Measurements from ENCODE around the gene THNSL1. TPM values are rescaled to one million over a fixed set of nuclear protein-coding genes. Genes with fewer than 3 reads are reported as not detected.

THNSL1 gene
- total and polyA plus RNA-seq, 2 of the 8 experiments (the other 6 are each of a cell fraction or from before 2014, with no cell fraction given), result 1.4 to 3.1 TPM

DNA sequence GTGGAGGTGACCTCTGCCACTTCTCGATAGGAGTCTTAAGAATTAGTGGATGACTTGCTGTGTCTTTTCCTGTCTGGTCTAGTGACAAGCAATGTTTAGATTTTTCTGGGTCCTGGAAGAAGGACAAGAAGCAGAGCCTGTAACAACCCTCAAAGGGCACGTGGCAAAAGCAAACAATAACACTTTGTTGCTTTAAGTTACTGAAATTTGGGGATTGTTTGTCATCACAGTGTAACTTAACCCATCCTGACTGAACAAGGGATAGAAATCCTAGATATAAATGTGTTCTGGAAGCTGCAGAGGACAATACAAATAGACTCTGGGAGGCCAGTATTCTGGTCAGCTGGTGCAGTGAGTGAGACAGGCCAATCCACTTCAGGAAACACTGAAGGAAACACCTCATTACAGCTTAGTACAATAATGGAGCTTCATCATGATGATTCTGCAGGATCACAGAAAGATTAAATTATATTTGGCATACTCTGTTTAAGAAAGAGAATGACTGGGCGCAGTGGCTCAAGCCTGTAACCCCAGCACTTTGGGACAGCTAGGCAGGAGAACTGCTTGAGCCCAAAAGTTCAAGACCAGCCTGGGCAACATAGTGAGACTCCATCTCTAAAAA lies 23.8 kb upstream of the THNSL1 start:
- Histone ChIP-seq H2BK15ac (ENCODE audit: low read length) (no peak overlapping the region), H3K9ac (replicated peaks in 1 of 4; ENCODE audit: extremely low read depth in 1 of 4, low read depth in 3 of 4, low read length in 3 of 4) (no peak overlapping the region), H3K79me2 (ENCODE audit: control insufficient read depth in 1 of 2, insufficient read depth in 2 of 2, low read length in 2 of 2) (no peaks in the 10 kb centered on the region), H3K36me3 (ENCODE audit: control insufficient read depth in 2 of 4, insufficient read depth in 4 of 4, low read length in 3 of 4) (no peaks in the 10 kb centered on the region), H2AK5ac (ENCODE audit: low read depth, low read length) (no peak overlapping the region), H3K27me3 (replicated peaks in 1 of 4; ENCODE audit: control insufficient read depth in 3 of 4, extremely low read depth in 1 of 4, insufficient read depth in 3 of 4, low read length in 3 of 4) (no peaks in the 10 kb centered on the region), H2BK20ac (ENCODE audit: low read length) (no peak overlapping the region), H3K56ac (replicated peaks; ENCODE audit: insufficient read length, low read depth, low read length) (no peak overlapping the region), H2BK5ac (ENCODE audit: low read depth, low read length) (no peak overlapping the region), H3K23ac (ENCODE audit: insufficient read length) (no peak overlapping the region), H3K23me2 (ENCODE audit: low read depth, low read length) (no peaks in the 10 kb centered on the region), H3K4ac (replicated peaks; ENCODE audit: insufficient read length, low read depth, low read length) (no peak overlapping the region), H2AFZ (ENCODE audit: low read length) (no peak overlapping the region), H3K4me1 (replicated peaks in 1 of 4; ENCODE audit: control insufficient read depth in 3 of 4, insufficient read depth in 4 of 4, low read length in 3 of 4) (no peaks in the 10 kb centered on the region), H2BK12ac (ENCODE audit: low read depth, low read length) (no peak overlapping the region), H3K4me2 (ENCODE audit: insufficient read depth in 1 of 2, low read depth in 2 of 2, low read length in 2 of 2) (no peak overlapping the region), H3K4me3 (ENCODE audit: extremely low read depth in 1 of 4, insufficient read depth in 2 of 4, low read depth in 3 of 4, low read length in 4 of 4) (no peak overlapping the region), H2BK120ac (replicated peaks; ENCODE audit: low read depth, low read length) (no peak overlapping the region), H3K9me3 (ENCODE audit: insufficient read depth in 2 of 2, low read depth in 1 of 2, low read length in 1 of 2) (no peaks in the 10 kb centered on the region), H3K27ac (ENCODE audit: low read depth, low read length) (no peak overlapping the region), H3K14ac (ENCODE audit: insufficient read length) (no peak overlapping the region), H4K91ac (replicated peaks; ENCODE audit: insufficient read length, low read length) (no peak overlapping the region), H4K8ac (ENCODE audit: extremely low read depth, insufficient read depth, low read length) (no peak overlapping the region), H3K18ac (ENCODE audit: extremely low read depth, low read length) (no peak overlapping the region), H4K5ac (ENCODE audit: insufficient read length, low read depth, low read length) (no peak overlapping the region), H4K20me1 (replicated peaks in 1 of 2; ENCODE audit: control insufficient read depth in 1 of 2, insufficient read depth in 2 of 2, low read length in 2 of 2) (no peaks in the 10 kb centered on the region), H3K79me1 (ENCODE audit: low read depth, low read length) (no peaks in the 10 kb centered on the region)
- FAIRE-seq, result no peak
- ChIA-PET CTCF (ENCODE audit: partially characterized antibody) (interaction anchor here (0.6 kb wide), 1 partner anchor 212 kb away, joined by 5 read pairs; no protein-coding TSS in a partner anchor), POLR2A (ENCODE audit: partially characterized antibody) (no interaction called here)
- 90% methylated on average over 3 of the region's 3 CpGs; no CpG with 5 or more reads in 1 of the 2 experiments for WGBS, 2 experiments (ENCODE audit: extremely low coverage in 1 of 2, insufficient coverage in 1 of 2, insufficient read length in 1 of 2, insufficient replicate concordance in 2 of 2, low coverage in 1 of 2, low lambda C conversion rate in 2 of 2, missing lambda C conversion rate in 1 of 2)
- DNase-seq (ENCODE audit: low read depth in 1 of 2, low spot score in 2 of 2), result no peak
- TF ChIP-seq, protein P1, sequence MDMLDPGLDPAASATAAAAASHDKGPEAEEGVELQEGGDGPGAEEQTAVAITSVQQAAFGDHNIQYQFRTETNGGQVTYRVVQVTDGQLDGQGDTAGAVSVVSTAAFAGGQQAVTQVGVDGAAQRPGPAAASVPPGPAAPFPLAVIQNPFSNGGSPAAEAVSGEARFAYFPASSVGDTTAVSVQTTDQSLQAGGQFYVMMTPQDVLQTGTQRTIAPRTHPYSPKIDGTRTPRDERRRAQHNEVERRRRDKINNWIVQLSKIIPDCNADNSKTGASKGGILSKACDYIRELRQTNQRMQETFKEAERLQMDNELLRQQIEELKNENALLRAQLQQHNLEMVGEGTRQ (IDR thresholded peaks at IDR 0.05; ENCODE audit: low read length), result no peak
- TF ChIP-seq TCF12 (IDR thresholded peaks at IDR 0.05; ENCODE audit: low read depth, low read length) (no peak), CBX5 (IDR thresholded peaks at IDR 0.05; ENCODE audit: low read depth, low read length) (no peak), BRCA1 (IDR thresholded peaks at IDR 0.05; ENCODE audit: low read depth, low read length) (no peak)
